HG03139 (cell line): ENCODE results near the gene TXNL4A.
A peak's percentile ranks its signal among the peaks of the same experiment; 100 is the strongest.
"Not testable (repeated sequence)": the region's sequence is repeated elsewhere in the genome, so short reads cannot be mapped to it uniquely, and the experiment has no call there.

Experiments
- ATAC-seq: cut with Tn5 transposase; IDR thresholded peaks from one replicate; pipeline ENCODE4 v1.9.1; 2021; ENCODE audit not compliant: unreplicated experiment

Gene TXNL4A, protein sequence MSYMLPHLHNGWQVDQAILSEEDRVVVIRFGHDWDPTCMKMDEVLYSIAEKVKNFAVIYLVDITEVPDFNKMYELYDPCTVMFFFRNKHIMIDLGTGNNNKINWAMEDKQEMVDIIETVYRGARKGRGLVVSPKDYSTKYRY

GRCh38 chr18:79988451-79989194 lies at the start of gene TXNL4A:
TSS of gene TXNL4A (minus strand) at chr18:79988563. CDS start at chr18:79988392, 171 bp downstream.
- ATAC-seq, result peak; percentile 96

GRCh38 chr18:80037300-80037699 lies 48.9 kb upstream of the TXNL4A start:
- no peak for ATAC-seq

GRCh38 chr18:80035997-80036396 lies 47.6 kb upstream of the TXNL4A start:
- ATAC-seq, result no peak

DNA sequence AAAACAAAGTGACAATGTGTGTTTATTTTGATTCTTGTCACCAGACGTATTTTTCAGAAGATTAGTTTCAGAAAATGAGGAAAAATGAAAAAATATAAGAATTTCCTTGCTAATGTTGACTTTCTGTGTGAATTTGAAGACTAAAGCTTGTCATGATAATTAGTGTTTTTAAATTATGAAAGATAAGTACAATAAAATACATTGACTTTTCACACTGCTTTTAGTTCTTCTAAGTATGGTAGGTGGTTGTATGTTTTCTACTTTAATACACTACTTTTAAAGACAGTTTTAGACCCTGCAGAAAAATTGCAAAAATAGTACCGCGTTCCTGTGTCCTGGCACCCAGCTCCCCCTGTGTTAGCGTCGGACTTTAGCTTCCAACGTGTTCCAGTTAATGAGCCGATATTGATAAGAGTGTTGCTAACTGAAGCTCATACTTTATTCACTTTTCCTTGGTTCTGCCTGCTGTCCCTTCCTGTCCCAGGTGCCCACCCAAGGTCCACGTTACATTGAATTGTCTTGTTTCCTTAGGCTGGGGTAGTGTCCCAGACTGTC lies 46.6 kb upstream of the TXNL4A start:
- ATAC-seq, result no peak

- ATAC-seq, result peak; percentile 75
These were observed 45.9 kb upstream of the TXNL4A start, which contains the start of gene RBFA for GRCh38 chr18:80034068-80034851. TSS of gene RBFA (plus strand) at chr18:80034434. CDS start at chr18:80034496, 62 bp downstream.

GRCh38 chr18:80033181-80034067 lies 45.1 kb upstream of the TXNL4A start:
- peak; percentile 40 for ATAC-seq

- no peak for ATAC-seq
These were observed 41.3 kb upstream of the TXNL4A start for GRCh38 chr18:80029690-80030089.

DNA sequence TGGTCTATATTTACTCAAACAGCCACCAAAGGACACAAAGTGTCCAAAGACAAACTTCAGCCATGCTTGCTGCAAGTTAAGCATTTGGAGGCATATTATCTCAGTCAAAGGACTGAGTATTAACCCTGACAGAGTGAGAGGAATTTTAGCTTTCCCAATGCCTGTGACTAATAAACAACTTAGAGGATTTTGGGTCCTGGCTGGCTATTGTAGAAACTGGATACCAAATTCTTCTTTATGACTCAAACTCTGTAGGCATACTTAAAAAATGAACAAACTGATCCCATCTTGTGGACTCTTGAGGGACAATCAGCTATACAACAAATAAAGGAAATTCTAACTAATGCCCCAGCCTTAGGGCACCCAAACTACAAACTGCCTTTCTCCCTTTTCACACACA lies 39.4 kb upstream of the TXNL4A start:
- not testable (repeated sequence) for ATAC-seq

DNA sequence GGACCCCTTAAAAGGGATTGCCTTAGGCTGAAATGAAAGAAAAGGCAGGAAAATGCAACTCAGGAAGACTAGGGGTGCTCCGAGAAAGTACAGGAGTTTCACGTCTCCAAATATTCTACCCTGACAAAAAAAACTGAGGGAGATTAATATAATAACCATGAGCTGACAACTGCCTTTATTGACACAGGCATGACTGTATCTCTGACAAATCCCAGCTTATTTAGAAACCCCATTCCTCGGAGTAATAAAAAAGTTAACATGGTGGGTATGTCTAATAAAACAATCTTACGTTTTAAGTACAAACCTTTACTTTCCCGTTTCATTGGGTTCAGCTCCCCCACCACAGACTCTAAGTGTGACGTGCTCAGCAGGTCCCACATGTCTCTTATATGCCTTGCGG lies 38.0 kb upstream of the TXNL4A start:
- no peak for ATAC-seq

DNA sequence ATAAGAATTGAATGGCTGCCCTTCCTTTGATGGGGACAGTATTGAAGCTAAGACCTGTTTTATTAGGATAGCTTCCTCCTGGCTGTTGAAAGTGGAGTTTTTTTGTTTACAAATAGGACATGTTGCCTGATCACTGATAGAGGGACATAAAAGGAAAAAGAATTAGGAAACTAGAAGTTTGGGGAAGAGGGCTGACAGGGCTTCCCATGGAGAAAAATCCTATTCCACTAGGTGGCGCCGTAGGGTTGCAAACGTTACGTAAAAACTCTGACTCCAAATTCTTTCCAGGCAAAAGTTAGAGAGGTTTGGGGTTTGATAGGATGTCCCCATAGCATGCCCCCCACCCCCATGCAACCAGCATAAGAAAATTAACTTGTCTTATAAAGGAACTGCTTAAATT lies 34.8 kb upstream of the TXNL4A start:
- ATAC-seq, result no peak

DNA sequence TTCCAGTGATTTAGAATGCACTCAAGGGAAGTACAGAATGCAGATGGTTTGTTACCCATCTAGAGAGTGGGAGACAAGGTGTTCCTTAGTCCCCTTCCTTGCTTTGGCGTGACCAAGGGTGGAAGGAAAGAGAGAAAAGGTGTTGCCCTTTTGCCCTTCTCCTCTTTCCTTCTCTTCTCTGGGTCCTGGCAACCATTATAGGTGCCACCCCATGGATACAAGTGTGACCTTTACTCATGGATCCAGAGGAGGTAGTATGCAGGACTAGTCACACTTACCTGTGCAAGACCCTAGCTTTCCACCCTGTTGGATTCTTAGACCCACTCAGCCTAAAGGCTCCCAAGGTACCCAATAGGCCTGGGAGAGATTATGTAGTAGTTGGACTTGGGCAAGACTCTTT lies 34.2 kb upstream of the TXNL4A start:
- ATAC-seq, result no peak

DNA sequence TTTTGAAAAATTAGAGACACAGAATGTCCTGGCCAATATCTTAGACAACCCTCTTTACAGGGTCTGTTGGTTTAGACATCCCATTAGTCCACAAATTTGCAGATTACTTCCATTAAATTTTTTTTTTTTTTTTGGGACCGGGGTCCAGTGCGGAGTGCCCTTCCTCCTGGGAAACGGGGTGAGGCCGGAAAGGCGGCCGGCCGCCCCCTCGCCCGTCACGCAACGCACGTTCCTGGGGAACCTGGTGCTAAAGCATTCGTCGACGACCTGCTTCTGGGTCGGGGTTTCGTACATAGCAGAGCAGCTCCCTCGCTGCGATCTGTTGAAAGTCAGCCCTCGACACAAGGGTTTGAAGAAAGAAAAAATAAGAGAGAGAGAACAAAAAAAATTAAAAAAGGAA lies 24.4 kb upstream of the TXNL4A start:
- no peak for ATAC-seq

- not testable (repeated sequence) for ATAC-seq
These were observed 23.3 kb upstream of the TXNL4A start for GRCh38 chr18:80011496-80012137.

- no peak for ATAC-seq
These were observed 22.2 kb upstream of the TXNL4A start for GRCh38 chr18:80010551-80010906.

- no peak for ATAC-seq
These were observed 21.5 kb upstream of the TXNL4A start for GRCh38 chr18:80009661-80010550.

DNA sequence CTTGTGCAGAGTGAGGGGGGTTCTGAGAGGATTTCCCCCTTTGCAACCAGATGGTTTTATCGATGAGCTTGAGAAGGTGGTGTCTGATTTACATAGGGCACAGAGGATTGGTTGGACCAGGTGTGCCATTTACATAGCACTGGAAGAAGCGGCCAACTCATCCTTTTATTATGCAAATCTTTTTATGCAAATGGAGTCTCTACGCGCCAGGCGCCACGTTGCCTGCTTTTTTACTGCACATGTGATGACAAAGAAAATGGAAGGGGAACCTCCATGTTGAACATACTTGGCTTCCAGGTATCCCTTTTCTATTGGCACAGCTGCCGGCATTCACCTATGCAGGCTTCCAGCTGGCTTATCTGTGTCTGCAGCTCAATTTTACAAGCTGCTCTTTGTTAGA lies 18.4 kb upstream of the TXNL4A start:
- ATAC-seq, result no peak

GRCh38 chr18:80004600-80005342 lies 16.4 kb upstream of the TXNL4A start:
- no peak for ATAC-seq

- ATAC-seq, result no peak
These were observed 14.1 kb upstream of the TXNL4A start for GRCh38 chr18:80002468-80002867.
